Measurements from ENCODE around the gene YAP1. TPM values are rescaled to one million over a fixed set of nuclear protein-coding genes. Genes with fewer than 3 reads are reported as not detected.

YAP1 gene
- polyA plus RNA-seq, 2 of the 4 experiments (the other 2 are of a cell fraction), result 40.4 to 48.0 TPM

- POLR2A ChIA-PET, result no interaction called here
- peaks cover 23% of the 10 kb centered on the region for H3K4me1 ChIP-seq
- WGBS (ENCODE audit: missing lambda C conversion rate), result 85% methylated on average over 2 of the region's 2 CpGs
- no peak for DNase-seq (ENCODE audit: low read depth in 1 of 2, low spot score in 1 of 2)
- FAIRE-seq, result no peak
- no peak overlapping the region for H3K4me2 ChIP-seq
- H3K9me3 ChIP-seq, result no peaks in the 10 kb centered on the region
- H3K27ac ChIP-seq, result no peak overlapping the region
- H3K4me3 ChIP-seq, result no peak overlapping the region
- TF ChIP-seq CBX2 (IDR thresholded peaks at IDR 0.05; ENCODE audit: borderline replicate concordance, low read depth) (no peak), RNF2 (IDR thresholded peaks at IDR 0.05; ENCODE audit: borderline replicate concordance, low read depth) (no peak), JUNB (IDR thresholded peaks at IDR 0.05) (no peak), SREBF2 (IDR thresholded peaks at IDR 0.05) (no peak), NPAS2 (CRISPR knock-in tag; IDR thresholded peaks at IDR 0.05; ENCODE audit: borderline replicate concordance) (no peak), SMC3 (IDR thresholded peaks at IDR 0.05) (no peak)
- CTCF ChIA-PET, result no interaction called here
- ATAC-seq, result no peak
Observed at GRCh38 chr11:102223859-102224258, 113.6 kb downstream of the YAP1 start.

DNA sequence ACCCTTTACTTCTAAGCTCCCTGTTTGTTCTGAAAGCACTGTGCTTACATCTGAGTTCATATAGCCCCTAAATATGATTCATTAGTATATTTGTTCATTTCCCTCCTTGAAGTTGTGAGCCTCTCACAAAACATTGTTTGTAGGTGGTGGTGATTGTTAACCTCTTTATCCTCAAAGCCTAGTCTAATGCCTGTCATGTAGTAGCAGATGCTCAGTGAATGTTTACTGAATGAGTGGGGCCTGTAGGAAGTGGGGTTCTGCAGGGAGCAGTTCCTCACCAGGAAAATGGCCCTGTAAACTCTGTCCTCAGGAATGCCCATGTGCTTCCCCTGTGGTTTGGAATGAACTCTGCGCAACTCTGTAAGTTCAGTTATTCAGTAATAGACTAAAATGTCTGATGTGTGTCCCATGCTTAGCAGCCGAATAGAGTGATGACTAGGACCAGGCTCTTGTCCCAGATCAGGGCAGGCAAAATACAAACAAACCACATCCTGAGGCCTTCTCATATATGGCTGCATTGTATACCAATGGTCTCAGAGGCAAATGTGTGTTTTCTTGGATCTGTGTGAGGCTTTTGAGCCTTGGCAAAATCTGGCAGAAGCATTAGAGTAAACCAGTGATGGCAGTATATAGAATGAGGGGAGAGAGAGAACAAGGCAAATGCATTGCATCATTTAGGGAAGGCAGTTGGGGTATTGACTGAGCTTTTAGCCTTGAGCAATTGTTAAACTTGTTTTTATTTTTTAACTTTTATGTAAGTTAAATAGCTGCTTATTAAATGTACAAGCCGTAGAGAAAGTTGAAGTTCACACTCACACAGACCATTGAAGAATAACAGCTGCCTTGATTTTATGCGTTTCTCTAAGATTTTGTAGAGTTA lies 115.7 kb downstream of the YAP1 start:
- ChIA-PET CTCF (interaction anchor here (2.0 kb wide), 1 partner anchor 43 kb away, joined by 5 read pairs; no protein-coding TSS in a partner anchor), POLR2A (no interaction called here)
- no peak overlapping the region for H3K4me3 ChIP-seq
- H3K27ac ChIP-seq, result peak overlapping the region in 1 of 2 experiments; percentile 49; a peak in 2 of 6 replicates
- WGBS (ENCODE audit: missing lambda C conversion rate), result 72% methylated on average over 4 of the region's 4 CpGs
- TF ChIP-seq JUNB (IDR thresholded peaks at IDR 0.05), result no peak
- TF ChIP-seq RARB (CRISPR knock-in tag; IDR thresholded peaks at IDR 0.05), result no peak
- TF ChIP-seq ESRRA (IDR thresholded peaks at IDR 0.05; ENCODE audit: borderline replicate concordance, low read length), result no peak
- TF ChIP-seq BHLHE40 (IDR thresholded peaks at IDR 0.05; ENCODE audit: low read depth, low read length), result no peak
- TF ChIP-seq JUN (IDR thresholded peaks at IDR 0.05), result no peak
- no peak for TF ChIP-seq HOXB5 (CRISPR knock-in tag; IDR thresholded peaks at IDR 0.05)
- DNase-seq (ENCODE audit: low read depth in 1 of 2, low spot score in 1 of 2) (no peak), FAIRE-seq (no peak), ATAC-seq (peak; percentile 43 to 60; a peak in 5 of 6 replicates)
- peaks cover 30% of the 10 kb centered on the region for H3K4me1 ChIP-seq
- no peaks in the 10 kb centered on the region for H3K9me3 ChIP-seq
- H3K4me2 ChIP-seq, result peak overlapping the region; percentile 18

DNA sequence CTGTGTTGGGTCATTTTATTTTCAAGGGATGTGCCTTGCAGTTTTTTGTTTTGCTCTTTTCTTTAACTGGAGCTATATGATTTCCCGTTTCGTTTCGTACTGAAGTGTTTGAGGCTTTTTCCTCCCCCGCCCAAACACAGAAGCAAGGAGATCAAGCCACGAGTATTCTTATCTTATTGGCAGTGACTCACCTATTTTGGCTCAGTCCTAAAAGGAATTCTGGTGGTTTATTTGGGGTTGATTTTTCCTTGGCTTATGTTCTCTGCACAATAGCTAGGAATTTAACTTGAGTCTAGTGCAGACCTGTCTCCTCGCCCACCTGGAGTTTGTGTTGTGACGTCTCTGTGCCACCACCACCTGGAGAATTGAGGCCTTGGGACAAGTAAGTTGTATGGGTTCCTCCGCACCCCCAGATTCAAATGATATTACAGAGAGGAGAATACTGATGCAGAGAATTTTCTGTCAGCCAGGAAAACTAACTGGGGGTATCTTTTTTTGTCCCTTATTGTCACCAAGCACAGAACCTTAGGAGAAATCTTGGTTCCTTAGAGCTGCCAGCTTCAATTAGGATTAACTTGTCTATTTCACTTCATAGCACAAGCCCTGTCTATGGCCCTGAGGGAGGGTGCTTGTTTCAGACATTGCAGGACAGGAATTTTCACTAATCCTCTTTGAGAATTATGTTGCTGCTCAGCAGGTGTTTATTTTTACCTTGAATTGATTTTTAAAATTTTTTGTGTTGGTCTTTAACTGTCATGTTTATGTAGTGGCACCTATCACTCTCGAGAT lies 116.6 kb downstream of the YAP1 start:
- Histone ChIP-seq H3K4me1 (peaks cover 30% of the 10 kb centered on the region), H3K27ac (0 out of 6 replicates have a peak overlapping the region, but pooled peaks of 1 of the 2 experiments have one; percentile 6), H3K4me3 (no peak overlapping the region), H3K4me2 (peak overlapping the region; percentile 18), H3K9me3 (no peaks in the 10 kb centered on the region)
- no peak for DNase-seq (ENCODE audit: low read depth in 1 of 2, low spot score in 1 of 2)
- no peak for ATAC-seq
- POLR2A ChIA-PET, result no interaction called here
- CTCF ChIA-PET, result interaction anchor here (2.0 kb wide), 1 partner anchor 42 kb away, joined by 5 read pairs; no protein-coding TSS in a partner anchor
- FAIRE-seq, result no peak
- 76% methylated on average over 9 of the region's 9 CpGs for WGBS (ENCODE audit: missing lambda C conversion rate)
- TF ChIP-seq FOSL2 (IDR thresholded peaks at IDR 0.05) (no peak), FOSL2 (CRISPR knock-in tag; IDR thresholded peaks at IDR 0.05) (no peak), MAZ (IDR thresholded peaks at IDR 0.05; ENCODE audit: borderline replicate concordance, low read depth, low read length) (no peak), SMC3 (IDR thresholded peaks at IDR 0.05) (no peak), ELK1 (IDR thresholded peaks at IDR 0.05; ENCODE audit: low read depth, low read length) (no peak), HOXA7 (CRISPR knock-in tag; IDR thresholded peaks at IDR 0.05) (no peak), RNF2 (IDR thresholded peaks at IDR 0.05; ENCODE audit: borderline replicate concordance, low read depth) (no peak), HOXB5 (CRISPR knock-in tag; IDR thresholded peaks at IDR 0.05) (no peak), GATA3 (IDR thresholded peaks at IDR 0.05; ENCODE audit: borderline replicate concordance) (no peak), PBX3 (IDR thresholded peaks at IDR 0.05) (no peak), CHD4 (IDR thresholded peaks at IDR 0.05; ENCODE audit: borderline replicate concordance) (no peak), ZSCAN20 (CRISPR knock-in tag; IDR thresholded peaks at IDR 0.05) (no peak)
- TF ChIP-seq, protein P1, sequence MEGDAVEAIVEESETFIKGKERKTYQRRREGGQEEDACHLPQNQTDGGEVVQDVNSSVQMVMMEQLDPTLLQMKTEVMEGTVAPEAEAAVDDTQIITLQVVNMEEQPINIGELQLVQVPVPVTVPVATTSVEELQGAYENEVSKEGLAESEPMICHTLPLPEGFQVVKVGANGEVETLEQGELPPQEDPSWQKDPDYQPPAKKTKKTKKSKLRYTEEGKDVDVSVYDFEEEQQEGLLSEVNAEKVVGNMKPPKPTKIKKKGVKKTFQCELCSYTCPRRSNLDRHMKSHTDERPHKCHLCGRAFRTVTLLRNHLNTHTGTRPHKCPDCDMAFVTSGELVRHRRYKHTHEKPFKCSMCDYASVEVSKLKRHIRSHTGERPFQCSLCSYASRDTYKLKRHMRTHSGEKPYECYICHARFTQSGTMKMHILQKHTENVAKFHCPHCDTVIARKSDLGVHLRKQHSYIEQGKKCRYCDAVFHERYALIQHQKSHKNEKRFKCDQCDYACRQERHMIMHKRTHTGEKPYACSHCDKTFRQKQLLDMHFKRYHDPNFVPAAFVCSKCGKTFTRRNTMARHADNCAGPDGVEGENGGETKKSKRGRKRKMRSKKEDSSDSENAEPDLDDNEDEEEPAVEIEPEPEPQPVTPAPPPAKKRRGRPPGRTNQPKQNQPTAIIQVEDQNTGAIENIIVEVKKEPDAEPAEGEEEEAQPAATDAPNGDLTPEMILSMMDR (IDR thresholded peaks at IDR 0.05), result no peak
